HG03280 (cell line): ENCODE measurements around the gene GRM7.

ENCODE experiments used
- ATAC-seq: cut with Tn5 transposase; IDR thresholded peaks from one replicate; pipeline ENCODE4 v1.9.1; 2021; ENCODE audit warnings: mild to moderate bottlenecking, moderate library complexity; ENCODE audit not compliant: unreplicated experiment

Gene GRM7

DNA sequence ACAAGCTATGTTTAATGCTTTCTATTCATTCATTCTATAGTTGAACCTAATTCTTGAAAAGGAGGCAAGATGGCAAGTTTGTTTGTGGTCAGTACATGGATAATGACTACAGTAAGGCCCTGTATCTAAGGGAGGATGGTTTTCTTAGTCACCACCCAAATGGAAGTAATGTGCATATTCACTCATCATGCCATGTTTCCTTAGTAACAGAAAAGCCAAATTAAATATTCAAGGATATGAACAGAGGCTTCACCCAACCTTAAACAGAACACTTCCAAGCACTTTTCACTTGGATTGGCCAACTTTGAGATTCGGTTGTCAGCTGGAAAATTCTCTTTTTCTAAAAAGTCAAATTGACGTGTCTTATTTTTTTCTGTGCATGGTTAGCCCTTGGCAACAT lies 835.4 kb downstream of the GRM7 start:
- ATAC-seq: no peak

DNA sequence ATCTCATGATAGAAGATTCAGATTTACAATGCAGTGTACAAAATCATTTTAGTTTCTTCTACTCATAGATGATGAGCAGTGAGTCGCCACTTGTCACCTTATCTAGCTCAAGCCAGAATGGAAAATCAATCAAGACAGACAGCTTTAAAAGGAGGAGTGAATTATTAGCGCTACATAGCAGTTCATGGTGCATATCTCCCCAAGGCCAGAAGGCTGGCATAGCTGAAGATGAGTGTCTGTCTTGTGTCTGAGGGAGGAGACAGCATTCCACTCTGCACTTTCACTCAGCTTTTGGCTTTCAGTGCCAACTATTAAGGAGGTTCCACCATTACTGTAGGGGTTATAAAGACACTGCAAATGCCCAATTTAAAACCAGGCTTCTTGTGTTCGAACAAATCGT lies 836.6 kb downstream of the GRM7 start:
- ATAC-seq: no peak

DNA sequence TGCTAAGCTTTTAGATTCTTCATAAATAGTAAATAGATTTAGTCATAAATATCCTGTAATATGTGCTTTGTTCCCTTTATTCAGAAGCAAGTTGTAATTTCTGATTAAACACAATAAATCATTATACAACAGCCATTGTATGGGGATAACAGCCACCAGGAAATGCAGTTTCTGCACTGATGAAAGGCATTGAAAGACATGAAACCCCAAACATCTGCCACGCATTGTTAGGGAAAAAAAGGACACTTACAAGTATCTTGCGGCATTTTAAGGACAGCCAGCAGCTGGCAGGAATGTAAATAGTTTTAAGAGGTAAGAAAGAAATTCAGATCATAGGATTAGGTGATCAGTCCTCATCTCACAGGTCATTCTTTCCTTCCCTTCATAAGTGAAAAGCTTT lies 839.6 kb downstream of the GRM7 start:
- no peak for ATAC-seq

DNA sequence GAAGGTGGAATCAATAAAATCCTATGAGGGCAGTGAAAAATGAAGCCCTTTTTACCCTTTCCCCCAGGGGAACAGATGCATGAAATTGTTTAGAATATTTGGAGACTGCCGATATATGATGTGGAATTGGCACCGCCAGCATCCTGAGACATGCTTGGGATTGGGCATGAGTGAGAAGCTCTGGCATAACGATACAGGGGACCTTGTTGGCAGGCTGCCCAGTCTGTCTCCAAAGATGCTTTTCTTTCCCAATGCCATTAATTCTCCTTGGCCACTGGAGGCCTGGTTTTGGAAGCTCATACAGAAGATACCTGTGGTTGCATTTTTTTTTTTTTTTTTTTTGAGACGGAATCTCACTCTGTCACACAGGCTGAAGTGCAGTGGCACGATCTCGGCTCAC lies 840.1 kb downstream of the GRM7 start:
- ATAC-seq: no peak

DNA sequence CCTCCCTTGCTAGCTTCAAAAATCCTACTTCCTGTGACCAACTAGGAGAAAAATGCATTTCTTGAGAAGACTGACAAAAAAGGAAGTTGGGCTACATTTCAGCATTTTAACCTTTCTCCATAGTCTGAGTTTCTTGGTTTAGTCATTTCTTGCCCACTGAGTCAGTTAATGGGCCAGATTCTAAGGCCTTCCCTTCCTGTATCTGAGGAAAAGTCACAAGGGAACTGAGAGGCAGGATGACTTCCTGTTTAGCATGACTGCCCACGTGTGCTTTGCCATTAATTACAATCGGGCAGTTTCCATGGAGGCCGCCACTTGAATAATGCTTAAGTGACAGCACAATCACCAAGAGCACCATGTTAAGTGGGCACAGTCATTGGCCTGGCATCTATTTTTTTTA lies 846.3 kb downstream of the GRM7 start:
- ATAC-seq: no peak

DNA sequence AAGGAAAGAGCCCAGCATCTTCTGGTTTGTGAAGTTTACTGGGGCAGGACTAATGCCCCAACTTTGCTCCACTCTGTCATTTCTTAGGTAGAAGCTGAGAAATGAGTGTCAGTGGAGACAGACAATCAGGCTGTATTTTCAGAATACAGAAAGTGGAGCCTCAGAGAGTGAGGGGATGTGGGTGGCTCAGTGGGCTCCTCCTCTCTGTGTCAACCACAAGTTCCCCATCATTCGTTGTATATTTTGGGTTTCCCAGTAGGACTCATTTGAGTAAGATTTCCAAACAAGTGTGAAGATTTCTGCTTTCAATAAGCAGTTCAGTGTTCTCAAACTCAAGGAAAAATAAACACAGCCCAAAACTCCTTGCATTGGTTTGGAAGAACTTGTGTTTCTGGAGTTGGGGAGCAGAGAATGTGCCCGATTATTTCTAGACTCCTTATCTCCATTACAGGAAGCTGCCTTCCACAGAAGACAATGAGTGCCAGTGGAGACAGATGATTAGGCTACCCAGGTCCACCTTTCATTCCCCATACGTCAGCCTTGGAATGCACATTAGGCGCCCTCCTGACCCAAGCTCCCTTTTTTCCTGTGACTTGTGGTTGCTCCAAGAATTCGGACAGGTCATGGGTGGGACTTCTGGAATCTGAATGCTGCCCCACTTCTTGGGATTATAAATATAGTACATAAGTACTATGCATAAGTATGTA lies 848.6 kb downstream of the GRM7 start:
- ATAC-seq: no peak

DNA sequence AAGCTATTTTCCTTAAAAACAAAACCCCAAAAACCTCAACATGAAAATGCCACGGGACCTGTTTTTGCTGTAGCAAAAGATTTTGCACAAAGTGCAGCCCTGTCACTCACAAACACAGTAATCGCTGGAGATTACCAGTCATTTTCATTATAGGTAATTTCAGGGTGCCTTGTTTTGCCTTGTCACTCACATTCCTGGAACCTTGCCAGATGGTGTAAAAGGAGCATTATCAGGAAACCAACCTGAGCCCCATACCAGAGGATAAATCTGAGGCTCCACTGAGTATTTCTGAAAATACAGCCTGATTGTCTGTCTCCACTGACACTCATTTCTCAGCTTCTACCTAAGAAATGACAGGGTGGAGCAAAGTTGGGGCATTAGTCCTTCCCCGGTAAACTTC lies 849.4 kb downstream of the GRM7 start:
- ATAC-seq: no peak

DNA sequence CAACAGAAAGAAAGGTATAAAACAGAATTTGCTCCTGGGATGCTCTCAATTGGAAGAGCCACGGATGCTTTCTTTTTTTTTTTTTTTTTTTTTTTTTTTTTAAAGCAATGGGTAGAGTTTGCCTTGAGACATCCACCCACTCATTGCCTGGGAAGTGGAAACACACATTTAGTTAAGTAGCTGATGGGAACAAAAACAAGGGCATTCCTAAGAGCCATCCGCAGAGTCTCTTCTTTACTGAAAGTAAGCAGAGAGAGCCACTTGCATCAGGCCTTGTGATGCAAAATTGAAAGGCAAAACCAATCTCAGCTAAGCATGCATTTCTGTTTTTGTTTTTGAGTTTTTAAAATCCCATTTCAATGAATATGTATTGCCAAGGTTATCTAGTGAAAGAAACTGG lies 852.8 kb downstream of the GRM7 start:
- ATAC-seq: no peak

DNA sequence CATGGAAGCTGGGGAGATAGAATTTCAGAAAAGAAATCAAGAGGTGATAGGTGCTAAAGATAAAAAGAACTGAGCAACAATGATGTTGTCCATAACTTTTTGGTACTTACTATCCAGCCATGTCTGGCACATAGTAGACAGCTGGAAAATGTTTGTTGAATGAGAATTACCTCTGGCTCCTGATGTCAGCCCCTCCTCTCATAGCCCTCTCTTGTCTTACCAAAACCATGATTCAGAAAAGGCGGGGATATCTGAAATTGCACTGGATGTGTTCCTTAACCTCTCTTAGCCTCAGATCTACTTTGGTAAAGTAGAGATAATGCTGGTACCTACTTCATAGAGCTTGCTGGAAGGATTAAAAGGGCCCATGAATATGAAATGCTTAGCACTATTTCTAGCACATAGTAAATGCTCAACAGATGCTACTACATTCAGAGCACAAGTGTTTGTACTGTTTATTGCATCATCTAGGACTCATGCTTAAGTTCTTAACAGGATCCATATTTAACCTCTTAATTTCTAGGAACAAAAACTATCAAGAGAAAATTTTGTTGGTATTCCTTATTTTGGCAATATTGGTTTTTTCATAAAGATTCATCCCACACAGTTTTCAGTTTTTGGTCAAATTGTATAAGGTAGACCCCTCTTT lies 859.9 kb downstream of the GRM7 start:
- ATAC-seq: no peak

DNA sequence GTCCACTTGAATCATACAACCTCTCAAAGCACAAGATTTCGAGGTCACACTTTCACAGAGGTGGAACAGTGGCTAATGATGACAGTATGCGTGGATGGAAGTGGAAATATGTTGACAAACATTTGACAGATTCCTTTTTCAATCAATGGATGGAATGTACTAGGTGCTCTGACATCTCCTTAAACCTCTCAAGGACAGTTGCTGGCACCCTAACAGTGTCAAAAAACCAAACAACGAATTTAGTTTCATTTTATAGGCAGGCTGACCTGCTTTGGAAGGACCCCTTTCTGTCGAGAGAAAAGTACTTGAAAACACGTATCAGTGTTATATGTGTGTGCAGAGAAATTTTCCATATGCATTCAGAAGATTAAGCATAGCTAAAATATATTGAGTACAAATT lies 861.0 kb downstream of the GRM7 start:
- ATAC-seq: no peak

DNA sequence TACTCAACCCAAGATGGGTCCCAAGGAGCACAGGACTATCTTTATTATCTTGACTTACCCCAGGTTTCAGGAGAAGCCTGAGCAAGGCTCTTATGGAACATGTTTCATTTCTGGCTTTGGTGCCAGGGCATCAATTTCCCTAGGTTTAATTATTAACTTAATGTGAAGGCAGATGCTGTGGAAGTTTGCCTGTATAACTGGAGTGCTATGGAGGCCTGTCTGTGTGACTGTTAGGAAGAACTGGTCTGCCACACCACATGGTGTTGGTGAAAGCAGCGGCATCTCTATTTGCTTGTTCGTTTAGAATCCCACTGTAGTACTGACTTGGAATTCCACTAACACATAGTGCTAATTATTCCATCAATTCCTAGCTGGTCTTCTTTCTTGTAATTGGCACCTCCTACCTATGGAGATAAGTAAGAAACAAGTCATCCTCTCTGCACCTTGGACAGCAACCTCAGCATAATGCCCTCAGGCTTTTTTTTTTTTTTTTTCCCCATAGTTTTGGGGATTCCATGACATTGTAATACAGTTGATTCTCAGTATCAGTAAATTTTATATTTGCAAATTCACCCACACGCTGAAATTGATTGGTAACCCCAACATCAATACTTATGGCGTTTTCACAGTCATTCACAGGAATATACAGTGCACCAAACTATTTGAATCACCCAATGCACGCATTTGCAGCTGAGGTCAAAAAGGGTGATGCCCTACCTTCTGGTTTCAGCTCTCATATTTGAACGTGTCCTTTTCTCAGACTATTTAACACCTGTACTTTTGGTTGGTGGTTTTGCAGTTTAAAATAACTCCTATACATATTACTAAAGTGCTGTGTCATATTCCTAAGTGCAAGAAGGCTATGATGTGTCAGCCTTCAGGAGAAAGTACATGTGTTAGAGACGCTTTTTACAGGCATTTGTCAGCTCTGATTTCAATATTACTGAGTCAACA lies 867.9 kb downstream of the GRM7 start:
- ATAC-seq: no peak

DNA sequence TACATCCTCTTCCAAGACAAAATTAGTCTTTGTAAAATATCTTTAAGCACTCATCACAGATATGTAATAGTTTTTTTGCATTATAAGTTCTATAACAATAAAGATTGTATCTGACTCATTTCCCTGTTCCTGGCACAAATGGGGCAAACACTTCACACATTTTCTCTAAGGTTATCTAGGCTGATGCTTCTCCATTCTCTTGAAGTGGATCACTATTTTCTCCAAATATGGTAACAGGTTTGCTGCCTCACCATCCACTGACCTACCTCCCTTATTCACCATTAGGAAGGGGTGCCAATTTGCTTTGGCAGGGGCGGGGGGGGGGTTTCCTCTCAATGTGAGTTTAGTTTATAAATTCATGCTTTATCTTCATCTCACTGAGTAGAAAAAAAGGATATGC lies 873.0 kb downstream of the GRM7 start:
- ATAC-seq: no peak

DNA sequence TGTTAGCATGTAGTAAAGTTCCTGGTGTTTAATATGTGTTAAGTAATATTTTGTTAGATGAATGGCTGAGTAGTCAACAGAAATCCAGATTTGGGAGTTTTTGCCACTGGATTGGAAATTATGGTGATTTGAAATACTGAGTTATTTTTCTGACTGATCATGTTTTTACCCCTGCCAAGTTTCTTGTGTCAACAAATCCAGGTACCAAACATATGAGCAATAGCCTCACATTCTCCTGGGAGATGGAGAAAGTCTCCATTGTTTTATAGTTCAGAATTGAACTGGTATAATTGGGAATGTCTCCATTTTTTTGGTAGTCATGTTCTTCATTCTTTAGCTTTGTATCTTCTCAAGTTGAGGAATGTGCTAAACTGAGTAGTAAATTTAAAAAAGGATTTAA lies 873.5 kb downstream of the GRM7 start:
- ATAC-seq: no peak

DNA sequence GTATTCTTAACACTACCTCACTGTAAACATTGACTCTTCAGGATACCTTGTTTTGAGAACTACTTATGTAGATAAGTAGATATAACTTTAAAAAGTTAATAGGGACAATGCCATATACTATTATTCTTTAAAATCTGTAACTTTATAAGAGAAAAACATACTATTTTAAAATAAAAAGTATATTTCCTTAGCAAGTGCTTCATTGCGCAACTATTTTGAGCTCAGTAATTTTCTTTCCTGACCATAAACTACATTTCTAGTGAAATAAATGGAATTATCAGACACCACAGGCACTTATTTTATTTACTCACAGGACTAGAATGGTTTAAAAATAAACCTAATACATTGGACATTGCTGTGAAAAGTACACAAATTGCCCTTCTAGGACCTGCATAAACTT lies 876.3 kb downstream of the GRM7 start:
- ATAC-seq: no peak

DNA sequence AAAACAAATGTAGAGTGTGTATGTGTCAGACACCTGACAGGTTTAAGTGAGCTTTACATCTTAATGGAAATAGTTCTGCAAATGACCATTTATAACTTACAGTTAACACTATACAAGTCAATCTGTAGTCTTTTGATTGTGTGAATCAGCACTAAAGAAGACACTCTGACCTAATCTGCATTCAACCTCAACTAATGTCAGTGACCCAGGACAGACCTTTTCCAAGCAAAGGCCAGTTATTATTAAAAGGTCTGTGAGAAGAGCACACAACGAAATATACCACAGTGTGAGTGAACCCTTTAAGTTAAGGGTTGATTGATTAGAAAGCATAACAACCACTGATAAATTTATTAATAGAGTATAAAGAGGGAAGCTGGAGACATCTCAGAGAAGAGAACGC lies 878.8 kb downstream of the GRM7 start:
- ATAC-seq: no peak

DNA sequence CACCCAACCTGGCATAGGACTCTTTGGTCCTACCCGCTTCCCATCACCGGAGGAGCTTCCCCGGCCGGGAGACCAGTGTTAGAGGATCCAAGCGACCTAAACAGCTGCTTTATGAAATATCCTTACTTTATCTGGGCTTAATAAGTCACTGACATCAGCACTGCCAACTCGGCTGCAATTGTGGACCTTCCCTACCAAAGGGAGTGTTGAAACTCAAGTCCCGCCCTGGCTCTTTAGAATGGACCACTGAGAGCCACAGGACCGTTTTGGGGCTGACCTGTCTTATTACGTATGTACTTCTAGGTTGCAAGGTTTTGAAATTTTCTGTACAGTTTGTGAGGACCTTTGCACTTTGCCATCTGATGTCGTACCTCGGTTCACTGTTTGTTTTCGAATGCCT lies 879.5 kb downstream of the GRM7 start:
- ATAC-seq: no peak

DNA sequence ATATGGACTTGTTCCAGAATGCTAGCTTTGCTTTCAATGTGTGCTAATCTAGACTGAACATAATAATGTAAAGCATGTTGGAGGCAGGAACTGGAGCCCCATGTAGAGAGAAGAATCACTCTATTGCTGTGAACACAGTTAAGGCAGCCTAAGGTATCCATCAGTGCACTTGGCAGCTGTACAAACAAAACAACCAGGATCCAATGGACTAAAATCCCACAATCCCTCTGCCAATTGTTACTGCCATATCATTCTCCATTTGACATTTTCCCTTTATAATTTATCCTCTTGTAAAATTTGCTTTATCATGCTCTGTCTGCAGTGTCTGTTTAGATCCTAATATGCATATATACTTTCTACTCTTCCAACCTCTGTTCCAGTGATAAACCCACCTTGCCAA lies 883.9 kb downstream of the GRM7 start:
- no peak for ATAC-seq

DNA sequence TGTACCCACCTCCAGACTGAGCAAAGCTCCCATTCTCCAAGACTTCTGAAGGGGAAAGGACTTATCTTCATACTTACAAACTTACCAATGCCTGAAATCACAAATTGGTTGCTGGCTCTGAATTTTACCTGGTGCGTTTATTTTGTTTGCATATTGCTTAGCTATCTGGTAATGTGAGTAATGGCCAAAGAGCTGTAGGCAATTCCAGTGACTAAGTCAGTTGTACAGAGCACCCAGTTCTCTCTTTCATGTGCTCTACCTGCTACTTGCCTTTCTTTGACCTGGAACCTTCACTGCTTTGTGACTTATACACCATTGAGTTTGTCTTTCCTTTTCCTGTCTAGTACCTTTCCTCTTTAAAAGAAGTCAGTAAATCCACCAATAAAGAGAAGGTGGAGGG lies 884.8 kb downstream of the GRM7 start:
- ATAC-seq: no peak

DNA sequence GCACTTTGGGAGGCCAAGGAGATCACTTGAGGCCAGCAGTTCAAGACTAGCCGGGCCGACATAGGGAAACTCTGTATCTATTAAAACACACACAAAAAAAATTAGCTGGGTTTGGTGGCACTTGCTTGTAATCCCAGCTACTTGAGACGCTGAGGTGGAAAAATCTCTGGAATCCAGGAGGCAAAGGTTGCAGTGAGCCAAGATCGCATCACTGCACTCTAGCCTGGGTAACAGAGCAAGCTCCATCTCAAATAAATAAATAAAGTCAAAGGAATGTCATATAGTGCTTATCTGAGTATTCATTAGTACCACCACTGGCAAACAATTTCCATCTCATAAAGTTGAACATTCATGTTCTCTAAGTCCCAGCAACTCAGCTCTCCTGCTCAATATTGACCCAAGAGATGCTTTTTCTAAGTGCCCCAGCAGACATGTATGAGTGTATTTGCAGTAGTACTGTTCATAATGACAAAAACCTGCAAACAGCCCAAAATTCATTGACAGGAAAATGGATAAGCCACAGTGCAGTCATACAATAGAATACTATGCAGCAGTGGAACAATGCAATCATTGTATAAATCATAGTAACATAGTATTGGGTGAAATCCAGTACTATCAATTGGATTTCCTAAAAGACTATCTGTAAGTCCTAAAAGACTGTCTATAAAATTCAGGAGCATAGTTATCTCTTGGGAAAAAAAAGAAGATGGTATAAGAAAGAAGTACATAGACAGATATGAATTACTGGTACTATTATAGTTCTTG lies 889.2 kb downstream of the GRM7 start:
- ATAC-seq: no peak

DNA sequence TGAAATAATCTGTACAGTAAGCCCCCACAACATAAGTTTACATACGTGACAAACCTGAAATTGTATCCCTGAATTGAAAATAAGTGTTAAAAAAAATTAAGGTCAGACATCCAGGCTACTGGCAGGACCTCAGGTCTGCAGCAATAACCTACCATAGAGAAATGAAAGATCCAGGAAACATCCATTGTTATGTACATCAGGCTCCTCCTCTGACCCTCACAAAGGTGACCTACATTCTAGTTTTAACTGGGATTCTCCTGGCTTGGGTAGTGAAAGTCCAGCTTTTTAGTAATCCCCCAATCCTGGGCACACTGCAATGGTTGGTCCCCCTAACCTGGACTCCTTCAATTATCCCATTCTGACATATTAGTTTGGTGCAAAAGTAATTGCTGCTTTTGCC lies 891.1 kb downstream of the GRM7 start:
- no peak for ATAC-seq
